GM12878 (cell line): ENCODE data around the gene CFAP92. TPM values are rescaled to one million over a fixed set of nuclear protein-coding genes. Genes with fewer than 3 reads are reported as not detected.

ENCODE experiments used
- ATAC-seq: fragments of 200-7000 bp; cut with Tn5 transposase; 3 replicates; pipeline ENCODE4 v1.9.1; 2020; ENCODE audit warnings: mild to moderate bottlenecking, moderate library complexity
- BruUV-seq: library from RNA; stranded (reverse); fragments of 400-500 nt; replicated peaks from 2 replicates; lab custom pipeline; 2021; lab: Mats Ljungman, UMichigan
- CTCF ChIA-PET: fragments of 300-600 bp; sonication (Branson Sonifier 250); formaldehyde crosslinking; extraction: SDS; loops from one replicate; lab custom pipeline; 2021; ENCODE audit warnings: inconsistent platforms; lab: Yijun Ruan, JAX
- POLR2A ChIA-PET: fragments of 350-600 bp; formaldehyde crosslinking; extraction: SDS; loops from one replicate; lab custom pipeline; 2021; ENCODE audit warnings: inconsistent platforms; lab: Charles Lee
- RAD21 ChIA-PET: fragments of 300-600 bp; sonication (Branson Sonifier 250); formaldehyde crosslinking; loops from one replicate; lab custom pipeline; 2023; ENCODE audit warnings: antibody characterized with exemption; ENCODE audit not compliant: unreplicated experiment; lab: Charles Lee
- SMC1A ChIA-PET: fragments of 300-600 bp; sonication (Branson Sonifier 250); formaldehyde crosslinking; loops from one replicate; lab custom pipeline; 2023; ENCODE audit not compliant: unreplicated experiment, uncharacterized antibody; lab: Charles Lee
- DNase-seq: peaks from one replicate; pipeline ENCODE4 v3.0.0-alpha.2; 2011; ENCODE audit warnings: low read depth, low spot score
- FAIRE-seq: peaks from 3 replicates; lab custom pipeline; 2011; peaks lifted over from hg19 to GRCh38; lab: Jason Lieb, UNC
- H2AFZ ChIP-seq: 2 replicates; pipeline ENCODE4 v1.6.0; 2011; ENCODE audit warnings: low read depth, low read length, control low read depth; ENCODE audit not compliant: control insufficient read depth
- H3K27ac ChIP-seq: 2 replicates; pipeline ENCODE4 v1.5.1; 2011; ENCODE audit warnings: control low read depth; ENCODE audit not compliant: control insufficient read depth, insufficient read depth
- H3K27me3 ChIP-seq, 2 experiments: replicated peaks in 1 of 2; 2 replicates each; pipeline versions ENCODE4 v1.6.0 to v1.6.1; 2011; ENCODE audit warnings: low read length in 1 of 2; ENCODE audit not compliant: control insufficient read depth in 2 of 2, insufficient read depth in 2 of 2
- H3K36me3 ChIP-seq, 2 experiments: 2 replicates each; pipeline ENCODE4 v1.5.1; 2011; ENCODE audit warnings: low read length in 1 of 2; ENCODE audit not compliant: control insufficient read depth in 2 of 2, insufficient read depth in 2 of 2
- H3K4me1 ChIP-seq: 2 replicates; pipeline ENCODE4 v1.6.1; 2011; ENCODE audit warnings: mild to moderate bottlenecking, low read length, moderate library complexity, mixed read lengths; ENCODE audit not compliant: control insufficient read depth, insufficient read depth
- H3K4me2 ChIP-seq: 2 replicates; pipeline ENCODE4 v1.6.0; 2011; ENCODE audit warnings: control low read depth; ENCODE audit not compliant: control insufficient read depth, insufficient read depth
- H3K4me3 ChIP-seq: fragments of 200-600 bp; sonication (generic); 2 replicates; pipeline ENCODE4 v1.5.1; 2016
- H3K79me2 ChIP-seq: 2 replicates; pipeline ENCODE4 v1.6.0; 2011; ENCODE audit warnings: low read length; ENCODE audit not compliant: control insufficient read depth, insufficient read depth
- H3K9ac ChIP-seq: 2 replicates; pipeline ENCODE4 v1.8.0; 2011; ENCODE audit warnings: low read length, control low read depth, mixed read lengths; ENCODE audit not compliant: control insufficient read depth, insufficient read depth
- H3K9me3 ChIP-seq: replicated peaks from 3 replicates; pipeline ENCODE4 v1.5.1; 2011; ENCODE audit warnings: mild to moderate bottlenecking, low read length; ENCODE audit not compliant: control insufficient read depth, insufficient read depth
- H4K20me1 ChIP-seq: 2 replicates; pipeline ENCODE4 v1.6.0; 2011; ENCODE audit not compliant: control insufficient read depth, insufficient read depth
- RAD21 ChIP-seq: IDR thresholded peaks from 2 replicates; pipeline ENCODE4 v1.6.1; 2011; ENCODE audit warnings: mild to moderate bottlenecking, low read depth, low read length, moderate library complexity; ENCODE audit not compliant: insufficient read depth
- RELA ChIP-seq: fragments of 450-650 bp; IDR thresholded peaks from 2 replicates; pipeline ENCODE4 v1.8.0; 2014; ENCODE audit warnings: borderline replicate concordance; ENCODE audit not compliant: partially characterized antibody
- ZNF384 ChIP-seq: IDR thresholded peaks from 2 replicates; pipeline ENCODE4 v1.6.1; 2012; ENCODE audit warnings: low read depth, mild to moderate bottlenecking, low read length, improper control_type of control experiment, borderline replicate concordance
- WGBS: methylation state at CpG from one replicate; pipeline ENCODE4 v1.1.6; 2016; ENCODE audit warnings: low lambda C conversion rate; ENCODE audit not compliant: insufficient replicate concordance, insufficient coverage; ENCODE audit errors: missing lambda C conversion rate; 5-methylcytosine and 5-hydroxymethylcytosine counted together
- in situ Hi-C: fragments of 300-500 bp; cut with MboI; formaldehyde crosslinking; loops from 9 replicates; pipeline ENCODE4 v1.14.3; 2018; ENCODE audit warnings: mixed read lengths
- intact Hi-C: fragments of 100-400 bp; cut with micrococcal nuclease; formaldehyde crosslinking; loops from one replicate; pipeline ENCODE4 v1.14.2; 2022; ENCODE audit not compliant: unreplicated experiment
- polyA plus RNA-seq, 11 experiments: library from polyadenylated mRNA; depleted of rRNA in 4 of 11; unstranded in 6 of 11; stranded (reverse) in 5 of 11; fragments of >200 nt; fragmentation: Nextera tagmentation in 4 of 11; fragmentation: Illumina TruSeq in 1 of 11; extraction: Ambion mirVana in 4 of 11; extraction: Trizol in 1 of 11; gene quantifications; 1 replicate in 1 of 11; 2 replicates in 10 of 11; pipeline versions ENCODE4 v1.2.1 to v1.2.3, GENCODE V29; 2011 to 2016; ENCODE audit warnings: inconsistent platforms in 2 of 11, missing spikeins in 2 of 11, low read depth in 1 of 11
- total RNA-seq, 4 experiments: library from RNA; depleted of rRNA in 3 of 4; stranded (reverse); fragments of >200 nt in 3 of 4; fragmentation: Illumina TruSeq in 1 of 4; extraction: Trizol in 1 of 4; gene quantifications; 2 replicates each; pipeline versions ENCODE4 v1.2.1 to v1.2.3, GENCODE V29; 2013 to 2021
- TF ChIP-seq, protein P1 (sequence below): IDR thresholded peaks from 2 replicates; pipeline ENCODE4 v1.6.1; 2012; ENCODE audit warnings: improper control_type of control experiment, low read depth, low read length; ENCODE audit not compliant: insufficient replicate concordance

The CFAP92 gene
- total and polyA plus RNA-seq, 10 of the 15 experiments (the other 5 are each of a cell fraction or from before 2014, with no cell fraction given): 0.05 to 0.52 (median 0.14) TPM; not detected in 7

DNA sequence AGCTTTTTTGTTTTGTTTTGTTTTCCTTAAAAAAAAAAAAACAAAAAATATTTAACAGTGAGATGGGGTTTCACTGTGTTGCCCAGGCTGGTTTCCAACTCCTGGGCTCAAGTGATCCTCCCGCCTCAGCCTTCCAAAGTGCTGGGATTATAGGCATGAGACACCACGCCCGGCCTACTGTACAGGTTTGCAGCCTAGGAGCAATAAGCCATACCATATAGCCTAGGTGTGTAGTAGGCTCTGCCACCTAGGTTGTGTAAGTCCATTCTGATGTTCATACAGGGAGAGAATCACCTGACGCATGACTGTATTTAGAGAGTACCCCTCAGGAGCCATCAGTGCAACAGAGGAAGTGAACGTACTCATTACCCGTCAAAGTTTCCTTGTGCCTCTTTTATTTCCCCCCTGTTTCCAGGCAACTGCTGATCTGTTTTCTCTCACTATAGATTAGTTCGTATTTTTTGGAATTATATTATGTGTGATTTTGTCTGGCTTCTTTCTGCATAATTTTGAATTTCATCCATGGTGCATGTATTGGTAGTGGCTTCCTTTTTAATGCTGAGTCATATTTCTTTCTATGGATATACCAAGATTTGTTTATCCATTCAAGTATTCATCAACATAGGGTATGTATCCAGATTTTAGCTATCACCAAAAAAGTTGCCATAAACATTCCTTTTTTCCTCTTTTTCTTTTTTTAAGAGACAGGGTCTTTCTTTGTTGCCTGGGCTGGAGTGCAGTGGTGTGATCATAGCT lies 104.6 kb downstream of the CFAP92 start:
- SMC1A ChIA-PET: interaction anchor here (0.6 kb wide), 1 partner anchor 297 kb away, joined by 3 read pairs; no protein-coding TSS in a partner anchor
- H3K27ac ChIP-seq: no peak overlapping the region
- peaks cover 0 to 7% of the 10 kb centered on the region in 2 experiments for H3K36me3 ChIP-seq
- H4K20me1 ChIP-seq: no peaks in the 10 kb centered on the region
- no peak for FAIRE-seq
- in situ Hi-C loops: no loop called here
- CTCF ChIA-PET: interaction anchor here (1.5 to 2.3 kb wide), 2 partner anchors 10 to 13 kb away, joined by 4 to 5 read pairs; partner anchors contain the start of gene ACAD9
- H3K4me2 ChIP-seq: no peak overlapping the region
- no peak overlapping the region for H3K9ac ChIP-seq
- H3K4me1 ChIP-seq: no peaks in the 10 kb centered on the region
- POLR2A ChIA-PET: interaction anchor here (1.0 to 1.3 kb wide), 2 partner anchors 10 to 12 kb away, joined by 4 read pairs; partner anchors contain the start of gene ACAD9
- H3K4me3 ChIP-seq: no peak overlapping the region
- no TSS peak for BruUV-seq
- TF ChIP-seq RAD21 (no peak), RELA (no peak), ZNF384 (no peak)
- TF ChIP-seq, protein P1, sequence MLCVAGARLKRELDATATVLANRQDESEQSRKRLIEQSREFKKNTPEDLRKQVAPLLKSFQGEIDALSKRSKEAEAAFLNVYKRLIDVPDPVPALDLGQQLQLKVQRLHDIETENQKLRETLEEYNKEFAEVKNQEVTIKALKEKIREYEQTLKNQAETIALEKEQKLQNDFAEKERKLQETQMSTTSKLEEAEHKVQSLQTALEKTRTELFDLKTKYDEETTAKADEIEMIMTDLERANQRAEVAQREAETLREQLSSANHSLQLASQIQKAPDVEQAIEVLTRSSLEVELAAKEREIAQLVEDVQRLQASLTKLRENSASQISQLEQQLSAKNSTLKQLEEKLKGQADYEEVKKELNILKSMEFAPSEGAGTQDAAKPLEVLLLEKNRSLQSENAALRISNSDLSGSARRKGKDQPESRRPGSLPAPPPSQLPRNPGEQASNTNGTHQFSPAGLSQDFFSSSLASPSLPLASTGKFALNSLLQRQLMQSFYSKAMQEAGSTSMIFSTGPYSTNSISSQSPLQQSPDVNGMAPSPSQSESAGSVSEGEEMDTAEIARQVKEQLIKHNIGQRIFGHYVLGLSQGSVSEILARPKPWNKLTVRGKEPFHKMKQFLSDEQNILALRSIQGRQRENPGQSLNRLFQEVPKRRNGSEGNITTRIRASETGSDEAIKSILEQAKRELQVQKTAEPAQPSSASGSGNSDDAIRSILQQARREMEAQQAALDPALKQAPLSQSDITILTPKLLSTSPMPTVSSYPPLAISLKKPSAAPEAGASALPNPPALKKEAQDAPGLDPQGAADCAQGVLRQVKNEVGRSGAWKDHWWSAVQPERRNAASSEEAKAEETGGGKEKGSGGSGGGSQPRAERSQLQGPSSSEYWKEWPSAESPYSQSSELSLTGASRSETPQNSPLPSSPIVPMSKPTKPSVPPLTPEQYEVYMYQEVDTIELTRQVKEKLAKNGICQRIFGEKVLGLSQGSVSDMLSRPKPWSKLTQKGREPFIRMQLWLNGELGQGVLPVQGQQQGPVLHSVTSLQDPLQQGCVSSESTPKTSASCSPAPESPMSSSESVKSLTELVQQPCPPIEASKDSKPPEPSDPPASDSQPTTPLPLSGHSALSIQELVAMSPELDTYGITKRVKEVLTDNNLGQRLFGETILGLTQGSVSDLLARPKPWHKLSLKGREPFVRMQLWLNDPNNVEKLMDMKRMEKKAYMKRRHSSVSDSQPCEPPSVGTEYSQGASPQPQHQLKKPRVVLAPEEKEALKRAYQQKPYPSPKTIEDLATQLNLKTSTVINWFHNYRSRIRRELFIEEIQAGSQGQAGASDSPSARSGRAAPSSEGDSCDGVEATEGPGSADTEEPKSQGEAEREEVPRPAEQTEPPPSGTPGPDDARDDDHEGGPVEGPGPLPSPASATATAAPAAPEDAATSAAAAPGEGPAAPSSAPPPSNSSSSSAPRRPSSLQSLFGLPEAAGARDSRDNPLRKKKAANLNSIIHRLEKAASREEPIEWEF: no peak
- TF ChIP-seq, all 136 proteins: peak for 0
- H3K27me3 ChIP-seq: no peaks in the 10 kb centered on the region
- RAD21 ChIA-PET: interaction anchor here (1.0 kb wide), 1 partner anchor 10 kb away, joined by 3 read pairs; the partner anchor contains the start of gene ACAD9
- ATAC-seq: no peak
- 99% methylated on average over 7 of the region's 7 CpGs for WGBS
- H2AFZ ChIP-seq: no peak overlapping the region
- intact Hi-C loops: no loop called here
- H3K79me2 ChIP-seq: peaks cover 4% of the 10 kb centered on the region; the same call in 1 of the 2 replicates
- H3K9me3 ChIP-seq: no peaks in the 10 kb centered on the region
- DNase-seq: no peak
